ENCODE measurements around the gene KCNJ2.

- TF ChIP-seq, protein P1, sequence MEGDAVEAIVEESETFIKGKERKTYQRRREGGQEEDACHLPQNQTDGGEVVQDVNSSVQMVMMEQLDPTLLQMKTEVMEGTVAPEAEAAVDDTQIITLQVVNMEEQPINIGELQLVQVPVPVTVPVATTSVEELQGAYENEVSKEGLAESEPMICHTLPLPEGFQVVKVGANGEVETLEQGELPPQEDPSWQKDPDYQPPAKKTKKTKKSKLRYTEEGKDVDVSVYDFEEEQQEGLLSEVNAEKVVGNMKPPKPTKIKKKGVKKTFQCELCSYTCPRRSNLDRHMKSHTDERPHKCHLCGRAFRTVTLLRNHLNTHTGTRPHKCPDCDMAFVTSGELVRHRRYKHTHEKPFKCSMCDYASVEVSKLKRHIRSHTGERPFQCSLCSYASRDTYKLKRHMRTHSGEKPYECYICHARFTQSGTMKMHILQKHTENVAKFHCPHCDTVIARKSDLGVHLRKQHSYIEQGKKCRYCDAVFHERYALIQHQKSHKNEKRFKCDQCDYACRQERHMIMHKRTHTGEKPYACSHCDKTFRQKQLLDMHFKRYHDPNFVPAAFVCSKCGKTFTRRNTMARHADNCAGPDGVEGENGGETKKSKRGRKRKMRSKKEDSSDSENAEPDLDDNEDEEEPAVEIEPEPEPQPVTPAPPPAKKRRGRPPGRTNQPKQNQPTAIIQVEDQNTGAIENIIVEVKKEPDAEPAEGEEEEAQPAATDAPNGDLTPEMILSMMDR (IDR thresholded peaks at IDR 0.05): no peak
- TF ChIP-seq POLR2A (IDR thresholded peaks at IDR 0.05): no peak
Measured at GRCh38 chr17:70169709-70170597, 621 bp downstream of the KCNJ2 start.
